H9 (cell line): Measurements from ENCODE around the gene SCYGR8. TPM values are rescaled to one million over a fixed set of nuclear protein-coding genes. Genes with fewer than 3 reads are reported as not detected.

Experiments used
- DNase-seq: peaks from one replicate; pipeline ENCODE4 v3.0.0-alpha.2; 2017
- H2AFZ ChIP-seq: one replicate; pipeline ENCODE4 v1.6.1; 2013; ENCODE audit warnings: mild to moderate bottlenecking, low read length, control low read depth, moderate library complexity
- H2AK5ac ChIP-seq: 2 replicates; pipeline ENCODE4 v1.6.1; 2013; ENCODE audit warnings: low read length, control low read depth, mixed read lengths; ENCODE audit not compliant: insufficient read length
- H2BK120ac ChIP-seq: one replicate; pipeline ENCODE4 v1.6.1; 2013; ENCODE audit warnings: low read depth, mild to moderate bottlenecking, low read length, control low read depth, inconsistent platforms; ENCODE audit not compliant: poor library complexity, severe bottlenecking
- H2BK12ac ChIP-seq: 2 replicates; pipeline ENCODE4 v1.6.1; 2013; ENCODE audit warnings: low read length, control low read depth, mixed read lengths, low read depth; ENCODE audit not compliant: insufficient read length
- H2BK15ac ChIP-seq: 2 replicates; pipeline ENCODE4 v1.6.1; 2013; ENCODE audit warnings: low read depth, low read length, control low read depth
- H2BK20ac ChIP-seq: one replicate; pipeline ENCODE4 v1.6.1; 2013; ENCODE audit warnings: low read depth, mild to moderate bottlenecking, low read length, control low read depth, inconsistent platforms; ENCODE audit not compliant: poor library complexity, severe bottlenecking
- H2BK5ac ChIP-seq: 2 replicates; pipeline ENCODE4 v1.6.1; 2013; ENCODE audit warnings: low read length, control low read depth, mixed read lengths; ENCODE audit not compliant: insufficient read length
- H3K14ac ChIP-seq: 2 replicates; pipeline ENCODE4 v1.6.1; 2013; ENCODE audit warnings: low read length, control low read depth; ENCODE audit not compliant: insufficient read depth
- H3K18ac ChIP-seq: 2 replicates; pipeline ENCODE4 v1.6.1; 2013; ENCODE audit warnings: low read depth, mild to moderate bottlenecking, mixed read lengths, low read length, control low read depth; ENCODE audit not compliant: insufficient read length
- H3K23ac ChIP-seq: 2 replicates; pipeline ENCODE4 v1.6.1; 2013; ENCODE audit warnings: low read length, control low read depth, mixed read lengths, low read depth; ENCODE audit not compliant: insufficient read length
- H3K23me2 ChIP-seq: 2 replicates; pipeline ENCODE4 v1.6.1; 2013; ENCODE audit warnings: low read depth, mild to moderate bottlenecking, mixed read lengths, low read length, control low read depth; ENCODE audit not compliant: insufficient read length, poor library complexity, severe bottlenecking
- H3K27ac ChIP-seq: 2 replicates; pipeline ENCODE4 v1.5.1; 2013; ENCODE audit warnings: low read length, control low read depth, mixed read lengths, low read depth; ENCODE audit not compliant: insufficient read length
- H3K27me3 ChIP-seq: 2 replicates; pipeline ENCODE4 v1.6.1; 2013; ENCODE audit warnings: low read length, control low read depth, inconsistent platforms; ENCODE audit not compliant: insufficient read depth
- H3K4ac ChIP-seq: 2 replicates; pipeline ENCODE4 v1.6.1; 2013; ENCODE audit warnings: low read depth, mild to moderate bottlenecking, control low read depth, inconsistent platforms, low read length, moderate library complexity
- H3K4me1 ChIP-seq: 2 replicates; pipeline ENCODE4 v1.6.1; 2013; ENCODE audit warnings: low read length, control low read depth, inconsistent platforms; ENCODE audit not compliant: insufficient read depth
- H3K4me2 ChIP-seq: 2 replicates; pipeline ENCODE4 v1.6.1; 2013; ENCODE audit warnings: low read length, control low read depth, mixed read lengths; ENCODE audit not compliant: insufficient read length, insufficient read depth
- H3K56ac ChIP-seq: 2 replicates; pipeline ENCODE4 v1.6.1; 2013; ENCODE audit warnings: low read depth, mild to moderate bottlenecking, mixed read lengths, low read length, control low read depth; ENCODE audit not compliant: insufficient read length
- H3K79me1 ChIP-seq: 2 replicates; pipeline ENCODE4 v1.6.1; 2013; ENCODE audit warnings: low read depth, mild to moderate bottlenecking, moderate library complexity, low read length, control low read depth, inconsistent platforms; ENCODE audit not compliant: insufficient read depth, poor library complexity, severe bottlenecking
- H3K79me2 ChIP-seq: 2 replicates; pipeline ENCODE4 v1.6.1; 2013; ENCODE audit warnings: low read length, control low read depth, inconsistent platforms; ENCODE audit not compliant: insufficient read depth
- H3K9ac ChIP-seq: 2 replicates; pipeline ENCODE4 v1.6.1; 2013; ENCODE audit warnings: low read length, control low read depth, mixed read lengths; ENCODE audit not compliant: insufficient read length; ENCODE audit errors: extremely low read depth
- H3K9me3 ChIP-seq: one replicate; pipeline ENCODE4 v1.6.1; 2013; ENCODE audit warnings: low read depth, low read length, inconsistent platforms; ENCODE audit not compliant: control insufficient read depth
- H3T11ph ChIP-seq: one replicate; pipeline ENCODE4 v1.6.1; 2013; ENCODE audit warnings: mild to moderate bottlenecking, low read length, control low read depth, inconsistent platforms
- H4K20me1 ChIP-seq: one replicate; pipeline ENCODE4 v1.6.1; 2013; ENCODE audit not compliant: control insufficient read depth, insufficient read length, insufficient read depth
- H4K5ac ChIP-seq: 2 replicates; pipeline ENCODE4 v1.6.1; 2013; ENCODE audit warnings: low read depth, mild to moderate bottlenecking, mixed read lengths, low read length, control low read depth; ENCODE audit not compliant: insufficient read length
- H4K8ac ChIP-seq: replicated peaks from 2 replicates; pipeline ENCODE4 v1.6.1; 2013; ENCODE audit warnings: low read length, control low read depth, mixed read lengths, low read depth; ENCODE audit not compliant: insufficient read length
- H4K91ac ChIP-seq: 2 replicates; pipeline ENCODE4 v1.6.1; 2013; ENCODE audit warnings: low read depth, mild to moderate bottlenecking, moderate library complexity, mixed read lengths, low read length, control low read depth; ENCODE audit not compliant: insufficient read length
- H3K27ac Mint-ChIP-seq, 3 experiments: 2 replicates in 2 of 3; 3 replicates in 1 of 3; pipeline ENCODE4 v1.8.0; 2020 to 2021; ENCODE audit warnings: mixed read lengths in 3 of 3, mild to moderate bottlenecking in 1 of 3, moderate library complexity in 1 of 3
- H3K27me3 Mint-ChIP-seq: 2 replicates; pipeline ENCODE4 v1.8.0; 2021; ENCODE audit warnings: low read depth, mild to moderate bottlenecking, moderate library complexity, mixed read lengths
- H3K36me3 Mint-ChIP-seq, 3 experiments: 2 replicates in 2 of 3; 3 replicates in 1 of 3; pipeline ENCODE4 v1.8.0; 2020 to 2021; ENCODE audit warnings: low read depth in 3 of 3, mixed read lengths in 3 of 3; ENCODE audit not compliant: insufficient read depth in 1 of 3
- H3K4me1 Mint-ChIP-seq, 2 experiments: 2 replicates each; pipeline ENCODE4 v1.8.0; 2020; ENCODE audit warnings: mixed read lengths in 2 of 2
- H3K4me3 Mint-ChIP-seq, 2 experiments: 2 replicates in 1 of 2; 3 replicates in 1 of 2; pipeline ENCODE4 v1.8.0; 2020 to 2021; ENCODE audit warnings: mild to moderate bottlenecking in 2 of 2, mixed read lengths in 2 of 2, moderate library complexity in 1 of 2
- H3K9me3 Mint-ChIP-seq, 2 experiments: 2 replicates in 1 of 2; 3 replicates in 1 of 2; pipeline ENCODE4 v1.8.0; 2020; ENCODE audit warnings: mild to moderate bottlenecking in 2 of 2, mixed read lengths in 2 of 2, moderate library complexity in 1 of 2
- CTCF ChIP-seq: fragments of 200-600 bp; sonication (generic); conservative IDR thresholded peaks from 3 replicates; pipeline ENCODE4 v1.8.0; 2021; ENCODE audit warnings: antibody characterized with exemption, mild to moderate bottlenecking
- WGBS: extraction: QIAGEN DNeasy Blood & Tissue Kit; methylation state at CpG from one replicate; pipeline ENCODE4 v1.1.7; 2013; ENCODE audit warnings: missing lambda C conversion rate, low lambda C conversion rate, mixed read lengths; ENCODE audit not compliant: insufficient read length; ENCODE audit errors: extremely low coverage; 5-methylcytosine and 5-hydroxymethylcytosine counted together
- total RNA-seq: library from RNA; stranded (reverse); gene quantifications from 2 replicates; pipeline ENCODE4 v1.2.1, GENCODE V29; 2021

Gene SCYGR8
- total RNA-seq, 1 experiment from 2014 or later, result not detected

- Histone ChIP-seq H3K27me3 (0 out of 2 replicates have a peak, but pooled peaks cover 2% of the 10 kb centered on the region), H2BK20ac (no peak overlapping the region), H2BK12ac (no peak overlapping the region), H3K23ac (no peak overlapping the region), H2BK15ac (no peak overlapping the region), H3K4ac (no peak overlapping the region), H3T11ph (no peak overlapping the region), H3K4me2 (no peak overlapping the region), H4K20me1 (no peaks in the 10 kb centered on the region), H2AK5ac (no peak overlapping the region), H2BK120ac (no peak overlapping the region), H3K9ac (no peak overlapping the region), H3K9me3 (no peaks in the 10 kb centered on the region), H3K14ac (no peak overlapping the region), H3K79me1 (no peaks in the 10 kb centered on the region), H3K27ac (no peak overlapping the region), H2AFZ (no peak overlapping the region), H3K56ac (no peak overlapping the region), H4K91ac (no peak overlapping the region), H4K8ac (no peak overlapping the region), H3K79me2 (no peaks in the 10 kb centered on the region), H3K23me2 (no peaks in the 10 kb centered on the region), H3K4me1 (no peaks in the 10 kb centered on the region), H4K5ac (no peak overlapping the region), H3K18ac (no peak overlapping the region), H2BK5ac (no peak overlapping the region)
- no peak for DNase-seq
- Mint-ChIP-seq H3K27me3 (no peaks in the 10 kb centered on the region), H3K27ac (no peak overlapping the region), H3K4me3 (no peak overlapping the region), H3K9me3 (no peaks in the 10 kb centered on the region; a peak in 1 of 5 replicates), H3K4me1 (0 out of 4 replicates have a peak, but pooled peaks cover 0 to 2% of the 10 kb centered on the region in 2 experiments), H3K36me3 (no peaks in the 10 kb centered on the region)
- no peak for TF ChIP-seq CTCF
- WGBS, result no CpG with 5 or more reads among the region's 4 CpGs
These were observed 44.1 kb downstream of the SCYGR8 start for GRCh38 chr2:227789803-227790202.
